HCT116 (cell line): ENCODE results near the gene ZBTB2. TPM values are rescaled to one million over a fixed set of nuclear protein-coding genes. Genes with fewer than 3 reads are reported as not detected.

Source experiments
- ATAC-seq: fragments of 200-7000 bp; cut with Tn5 transposase; 2 replicates; pipeline ENCODE4 v1.9.1; 2020; ENCODE audit warnings: mild to moderate bottlenecking, moderate library complexity
- BruUV-seq: library from RNA; stranded (reverse); fragments of 400-500 nt; replicated peaks from 2 replicates; lab custom pipeline; 2021; lab: Mats Ljungman, UMichigan
- CTCF ChIA-PET: fragments of 300-600 bp; sonication (Branson Sonifier 250); formaldehyde crosslinking; loops from one replicate; lab custom pipeline; 2021; ENCODE audit warnings: antibody characterized with exemption; lab: Charles Lee
- POLR2A ChIA-PET: fragments of 300-600, 350-600 bp; sonication (Branson Sonifier 250); formaldehyde crosslinking; loops from one replicate; lab custom pipeline; 2021; ENCODE audit warnings: antibody characterized with exemption; lab: Charles Lee
- RAD21 ChIA-PET, 2 experiments: fragments of 300-600 bp; sonication (Branson Sonifier 250); formaldehyde crosslinking; loops; one replicate each; lab custom pipeline; 2023; ENCODE audit warnings: low total read pairs in 2 of 2; ENCODE audit not compliant: uncharacterized antibody in 2 of 2, unreplicated experiment in 2 of 2, low non-redundant PET in 1 of 2; lab: Charles Lee
- DNase-seq: peaks from one replicate; pipeline ENCODE4 v3.0.0-alpha.2; 2010; ENCODE audit warnings: low read depth, low spot score
- H2AFZ ChIP-seq: fragments of 200-600 bp; shearing (Covaris generic), sonication (generic); 2 replicates; pipeline ENCODE4 v1.6.1; 2017; ENCODE audit warnings: low read depth, mixed run types, mixed read lengths, antibody characterized with exemption, low read length; ENCODE audit not compliant: poor library complexity, severe bottlenecking
- H3K27ac ChIP-seq: 2 replicates; pipeline ENCODE4 v1.5.1; 2012; ENCODE audit warnings: low read depth, low read length
- H3K27me3 ChIP-seq: fragments of 200-600 bp; sonication (generic); 2 replicates; pipeline ENCODE4 v1.6.1; 2016; ENCODE audit warnings: mixed run types, low read length, mixed read lengths; ENCODE audit not compliant: insufficient read depth
- H3K36me3 ChIP-seq, 2 experiments: fragments of 200-500 bp in 1 of 2; fragments of 200-600 bp in 1 of 2; sonication (Bioruptor generic) in 1 of 2; sonication (generic) in 1 of 2; 2 replicates each; pipeline versions ENCODE4 v1.5.1 to v1.6.1; 2014 to 2016; ENCODE audit warnings: low read length in 2 of 2, inconsistent platforms in 1 of 2, mixed read lengths in 1 of 2, mixed run types in 1 of 2; ENCODE audit not compliant: insufficient read depth in 2 of 2, control insufficient read depth in 1 of 2
- H3K4me1 ChIP-seq, 2 experiments: fragments of 200-600 bp in 1 of 2; sonication (generic) in 1 of 2; 2 replicates each; pipeline versions ENCODE4 v1.5.1 to v1.6.1; 2012 to 2017; ENCODE audit warnings: low read length in 2 of 2, inconsistent platforms in 1 of 2, mild to moderate bottlenecking in 1 of 2, mixed read lengths in 1 of 2, mixed run types in 1 of 2, moderate library complexity in 1 of 2; ENCODE audit not compliant: insufficient read depth in 2 of 2, control insufficient read depth in 1 of 2
- H3K4me2 ChIP-seq: fragments of 200-600 bp; sonication (generic); 2 replicates; pipeline ENCODE4 v1.6.1; 2017; ENCODE audit warnings: mixed run types, low read length, mixed read lengths
- H3K4me3 ChIP-seq, 2 experiments: fragments of 200-600 bp in 1 of 2; sonication (generic) in 1 of 2; replicated peaks in 1 of 2; 2 replicates each; pipeline ENCODE4 v1.5.1; 2011 to 2016; ENCODE audit warnings: low read length in 2 of 2, control low read depth in 1 of 2, low read depth in 1 of 2, mild to moderate bottlenecking in 1 of 2, mixed read lengths in 1 of 2, mixed run types in 1 of 2
- H3K79me2 ChIP-seq: fragments of 200-600 bp; sonication (generic); 2 replicates; pipeline ENCODE4 v1.6.1; 2017; ENCODE audit warnings: mild to moderate bottlenecking, mixed run types, low read length, moderate library complexity, mixed read lengths; ENCODE audit not compliant: insufficient read depth
- H3K9ac ChIP-seq: fragments of 200-600 bp; sonication (generic); 2 replicates; pipeline ENCODE4 v1.6.1; 2016; ENCODE audit warnings: low read length, mixed read lengths
- H3K9me2 ChIP-seq: fragments of 200-600 bp; sonication (generic), shearing (Covaris generic); 2 replicates; pipeline ENCODE4 v1.6.1; 2017; ENCODE audit warnings: mixed run types, mild to moderate bottlenecking, moderate library complexity; ENCODE audit not compliant: insufficient read depth
- H3K9me3 ChIP-seq, 2 experiments: fragments of 200-500 bp in 1 of 2; fragments of 200-600 bp in 1 of 2; sonication (Bioruptor generic) in 1 of 2; sonication (generic) in 1 of 2; 2 replicates each; pipeline ENCODE4 v1.6.1; 2014 to 2017; ENCODE audit warnings: low read length in 2 of 2, mixed read lengths in 2 of 2, inconsistent platforms in 1 of 2, low read depth in 1 of 2, mild to moderate bottlenecking in 1 of 2, mixed run types in 1 of 2, moderate library complexity in 1 of 2; ENCODE audit not compliant: control insufficient read depth in 1 of 2, insufficient read depth in 1 of 2
- H4K20me1 ChIP-seq: fragments of 200-600 bp; sonication (generic), shearing (Covaris generic); 2 replicates; pipeline ENCODE4 v1.6.1; 2017; ENCODE audit warnings: mixed run types, mild to moderate bottlenecking, moderate library complexity; ENCODE audit not compliant: insufficient read depth
- CBX3 ChIP-seq: IDR thresholded peaks from 2 replicates; pipeline ENCODE4 v1.6.1; 2012; ENCODE audit warnings: low read depth
- CEBPB ChIP-seq: IDR thresholded peaks from 2 replicates; pipeline ENCODE4 v1.6.1; 2012; ENCODE audit warnings: low read depth
- EGR1 ChIP-seq: IDR thresholded peaks from 2 replicates; pipeline ENCODE4 v1.6.1; 2012; ENCODE audit warnings: low read depth
- ELF1 ChIP-seq: IDR thresholded peaks from 2 replicates; pipeline ENCODE4 v1.6.1; 2012; ENCODE audit warnings: low read depth, borderline replicate concordance
- EZH2 ChIP-seq: fragments of 200-600 bp; sonication (generic); IDR thresholded peaks from 2 replicates; pipeline ENCODE4 v1.6.1; 2017; ENCODE audit warnings: antibody characterized with exemption, mixed run types
- FOSL1 ChIP-seq: IDR thresholded peaks from 2 replicates; pipeline ENCODE4 v1.6.1; 2012; ENCODE audit warnings: low read depth
- JUND ChIP-seq: IDR thresholded peaks from 2 replicates; pipeline ENCODE4 v1.6.1; 2012
- POLR2A ChIP-seq: IDR thresholded peaks from 2 replicates; pipeline ENCODE4 v1.7.0; 2011; ENCODE audit warnings: borderline replicate concordance; ENCODE audit not compliant: insufficient read depth, insufficient read length; ENCODE audit errors: extremely low read depth
- RAD21 ChIP-seq: IDR thresholded peaks from 2 replicates; pipeline ENCODE4 v1.6.1; 2012; ENCODE audit warnings: low read depth, mild to moderate bottlenecking
- SP1 ChIP-seq: IDR thresholded peaks from 2 replicates; pipeline ENCODE4 v1.6.1; 2012; ENCODE audit warnings: low read depth
- SRF ChIP-seq: IDR thresholded peaks from 2 replicates; pipeline ENCODE4 v1.6.1; 2012; ENCODE audit warnings: low read depth
- TCF7L2 ChIP-seq: IDR thresholded peaks from 2 replicates; pipeline ENCODE4 v1.7.0; 2011; ENCODE audit warnings: borderline replicate concordance, inconsistent platforms; ENCODE audit not compliant: insufficient read depth, insufficient read length; ENCODE audit errors: extremely low read depth
- YY1 ChIP-seq: IDR thresholded peaks from 2 replicates; pipeline ENCODE4 v1.6.1; 2011; ENCODE audit warnings: low read length, low read depth, moderate library complexity, mild to moderate bottlenecking; ENCODE audit not compliant: insufficient replicate concordance; ENCODE audit errors: extremely low read depth
- ZFX ChIP-seq: fragments of 450-650 bp; IDR thresholded peaks from 2 replicates; pipeline ENCODE4 v1.6.1; 2017
- intact Hi-C: fragments of 100-400 bp; cut with micrococcal nuclease; formaldehyde crosslinking; loops from 2 replicates; pipeline ENCODE4 v1.10.0; 2022
- total RNA-seq: library from RNA; stranded (reverse); gene quantifications from one replicate; pipeline ENCODE4 v1.2.1, GENCODE V29; 2021; ENCODE audit not compliant: unreplicated experiment
- TF ChIP-seq, protein P1 (sequence below): IDR thresholded peaks from 2 replicates; pipeline ENCODE4 v1.6.1; 2011; ENCODE audit warnings: mild to moderate bottlenecking, low read length, moderate library complexity; ENCODE audit not compliant: insufficient replicate concordance; ENCODE audit errors: extremely low read depth
- TF ChIP-seq, protein P2 (sequence below): IDR thresholded peaks from 2 replicates; pipeline ENCODE4 v1.6.1; 2012; ENCODE audit warnings: low read depth

The ZBTB2 gene
- total RNA-seq, 1 experiment from 2014 or later = 12.5 TPM

DNA sequence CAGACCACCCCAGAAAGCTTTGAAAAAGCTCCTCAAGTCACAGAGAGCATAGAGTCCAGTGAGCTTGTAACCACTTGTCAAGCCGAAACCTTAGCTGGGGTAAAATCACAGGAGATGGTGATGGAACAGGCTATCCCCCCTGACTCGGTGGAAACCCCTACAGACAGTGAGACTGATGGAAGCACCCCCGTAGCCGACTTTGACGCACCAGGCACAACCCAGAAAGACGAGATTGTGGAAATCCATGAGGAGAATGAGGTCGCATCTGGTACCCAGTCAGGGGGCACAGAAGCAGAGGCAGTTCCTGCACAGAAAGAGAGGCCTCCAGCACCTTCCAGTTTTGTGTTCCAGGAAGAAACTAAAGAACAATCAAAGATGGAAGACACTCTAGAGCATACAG, 39.6 kb downstream of the ZBTB2 start:
- intact Hi-C loops = no loop called here
- Histone ChIP-seq H3K4me1 (peaks cover 0 to 17% of the 10 kb centered on the region in 2 experiments; a peak in 1 of 4 replicates), H3K79me2 (peaks cover 82% of the 10 kb centered on the region), H3K9me3 (no peaks in the 10 kb centered on the region), H3K9ac (no peak overlapping the region), H4K20me1 (peaks cover 65% of the 10 kb centered on the region; the same call in 1 of the 2 replicates), H3K9me2 (no peaks in the 10 kb centered on the region), H3K27me3 (no peaks in the 10 kb centered on the region), H3K4me2 (no peak overlapping the region), H2AFZ (no peak overlapping the region), H3K27ac (no peak overlapping the region), H3K36me3 (peaks cover 36 to 81% of the 10 kb centered on the region in 2 experiments), H3K4me3 (no peak overlapping the region)
- TF ChIP-seq SP1 (no peak), POLR2A (no peak), JUND (peak; percentile 2; the same call in 1 of the 2 replicates)
- ChIA-PET POLR2A (no interaction called here), RAD21 (no interaction called here), CTCF (no interaction called here)
- BruUV-seq = no TSS peak
- DNase-seq (no peak), ATAC-seq (0 out of 2 replicates have a peak, but pooled peaks have one; percentile 2)

GRCh38 chr6:151351146-151351700, 40.1 kb downstream of the ZBTB2 start:
- no peaks in the 10 kb centered on the region for H3K27me3 ChIP-seq
- DNase-seq (no peak), ATAC-seq (no peak)
- H3K9ac ChIP-seq = no peak overlapping the region
- no peak overlapping the region for H2AFZ ChIP-seq
- no TSS peak for BruUV-seq
- no peaks in the 10 kb centered on the region for H3K9me3 ChIP-seq
- no peak overlapping the region for H3K4me2 ChIP-seq
- H3K9me2 ChIP-seq = no peaks in the 10 kb centered on the region
- ChIA-PET CTCF (no interaction called here), RAD21 (no interaction called here), POLR2A (no interaction called here)
- peaks cover 35 to 81% of the 10 kb centered on the region in 2 experiments for H3K36me3 ChIP-seq
- intact Hi-C loops = no loop called here
- peaks cover 66% of the 10 kb centered on the region for H4K20me1 ChIP-seq
- no peak overlapping the region for H3K4me3 ChIP-seq
- H3K79me2 ChIP-seq = peaks cover 87% of the 10 kb centered on the region
- H3K27ac ChIP-seq = no peak overlapping the region
- H3K4me1 ChIP-seq = peaks cover 0 to 17% of the 10 kb centered on the region in 2 experiments; a peak in 1 of 4 replicates
- TF ChIP-seq ELF1 = no peak
- TF ChIP-seq CEBPB = no peak
- no peak for TF ChIP-seq RAD21
- no peak for TF ChIP-seq FOSL1
- TF ChIP-seq JUND = no peak
- no peak for TF ChIP-seq YY1
- no peak for TF ChIP-seq TCF7L2
- no peak for TF ChIP-seq CBX3
- TF ChIP-seq EZH2 = no peak
- no peak for TF ChIP-seq EGR1
- TF ChIP-seq, protein P1, sequence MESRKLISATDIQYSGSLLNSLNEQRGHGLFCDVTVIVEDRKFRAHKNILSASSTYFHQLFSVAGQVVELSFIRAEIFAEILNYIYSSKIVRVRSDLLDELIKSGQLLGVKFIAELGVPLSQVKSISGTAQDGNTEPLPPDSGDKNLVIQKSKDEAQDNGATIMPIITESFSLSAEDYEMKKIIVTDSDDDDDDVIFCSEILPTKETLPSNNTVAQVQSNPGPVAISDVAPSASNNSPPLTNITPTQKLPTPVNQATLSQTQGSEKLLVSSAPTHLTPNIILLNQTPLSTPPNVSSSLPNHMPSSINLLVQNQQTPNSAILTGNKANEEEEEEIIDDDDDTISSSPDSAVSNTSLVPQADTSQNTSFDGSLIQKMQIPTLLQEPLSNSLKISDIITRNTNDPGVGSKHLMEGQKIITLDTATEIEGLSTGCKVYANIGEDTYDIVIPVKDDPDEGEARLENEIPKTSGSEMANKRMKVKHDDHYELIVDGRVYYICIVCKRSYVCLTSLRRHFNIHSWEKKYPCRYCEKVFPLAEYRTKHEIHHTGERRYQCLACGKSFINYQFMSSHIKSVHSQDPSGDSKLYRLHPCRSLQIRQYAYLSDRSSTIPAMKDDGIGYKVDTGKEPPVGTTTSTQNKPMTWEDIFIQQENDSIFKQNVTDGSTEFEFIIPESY = no peak
- no peak for TF ChIP-seq ZFX
- TF ChIP-seq SRF = no peak
- TF ChIP-seq, protein P2, sequence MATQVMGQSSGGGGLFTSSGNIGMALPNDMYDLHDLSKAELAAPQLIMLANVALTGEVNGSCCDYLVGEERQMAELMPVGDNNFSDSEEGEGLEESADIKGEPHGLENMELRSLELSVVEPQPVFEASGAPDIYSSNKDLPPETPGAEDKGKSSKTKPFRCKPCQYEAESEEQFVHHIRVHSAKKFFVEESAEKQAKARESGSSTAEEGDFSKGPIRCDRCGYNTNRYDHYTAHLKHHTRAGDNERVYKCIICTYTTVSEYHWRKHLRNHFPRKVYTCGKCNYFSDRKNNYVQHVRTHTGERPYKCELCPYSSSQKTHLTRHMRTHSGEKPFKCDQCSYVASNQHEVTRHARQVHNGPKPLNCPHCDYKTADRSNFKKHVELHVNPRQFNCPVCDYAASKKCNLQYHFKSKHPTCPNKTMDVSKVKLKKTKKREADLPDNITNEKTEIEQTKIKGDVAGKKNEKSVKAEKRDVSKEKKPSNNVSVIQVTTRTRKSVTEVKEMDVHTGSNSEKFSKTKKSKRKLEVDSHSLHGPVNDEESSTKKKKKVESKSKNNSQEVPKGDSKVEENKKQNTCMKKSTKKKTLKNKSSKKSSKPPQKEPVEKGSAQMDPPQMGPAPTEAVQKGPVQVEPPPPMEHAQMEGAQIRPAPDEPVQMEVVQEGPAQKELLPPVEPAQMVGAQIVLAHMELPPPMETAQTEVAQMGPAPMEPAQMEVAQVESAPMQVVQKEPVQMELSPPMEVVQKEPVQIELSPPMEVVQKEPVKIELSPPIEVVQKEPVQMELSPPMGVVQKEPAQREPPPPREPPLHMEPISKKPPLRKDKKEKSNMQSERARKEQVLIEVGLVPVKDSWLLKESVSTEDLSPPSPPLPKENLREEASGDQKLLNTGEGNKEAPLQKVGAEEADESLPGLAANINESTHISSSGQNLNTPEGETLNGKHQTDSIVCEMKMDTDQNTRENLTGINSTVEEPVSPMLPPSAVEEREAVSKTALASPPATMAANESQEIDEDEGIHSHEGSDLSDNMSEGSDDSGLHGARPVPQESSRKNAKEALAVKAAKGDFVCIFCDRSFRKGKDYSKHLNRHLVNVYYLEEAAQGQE = no peak
- TF ChIP-seq SP1 = no peak
- no peak for TF ChIP-seq POLR2A
